PC-3 (cell line): ENCODE measurements around the gene TAF1D. TPM values are rescaled to one million over a fixed set of nuclear protein-coding genes. Genes with fewer than 3 reads are reported as not detected.

Source experiments
- ATAC-seq: fragments of 200-7000 bp; cut with Tn5 transposase; 2 replicates; pipeline ENCODE4 v1.9.1; 2020; ENCODE audit warnings: mild to moderate bottlenecking, moderate library complexity
- BruUV-seq: library from RNA; stranded (reverse); fragments of 400-500 nt; replicated peaks from 2 replicates; lab custom pipeline; 2021; lab: Mats Ljungman, UMichigan
- CTCF ChIA-PET: fragments of 300-600 bp; sonication (Branson Sonifier 250); formaldehyde crosslinking; loops from one replicate; lab custom pipeline; 2022; ENCODE audit warnings: antibody characterized with exemption; lab: Charles Lee
- POLR2A ChIA-PET: fragments of 300-600 bp; sonication (Branson Sonifier 250); formaldehyde crosslinking; loops from one replicate; lab custom pipeline; 2022; ENCODE audit warnings: antibody characterized with exemption; ENCODE audit not compliant: unreplicated experiment; lab: Charles Lee
- DNase-seq: peaks from one replicate; pipeline ENCODE4 v3.0.0-alpha.2; 2015
- H2AFZ ChIP-seq: fragments of 300-600 bp; sonication (generic); 2 replicates; pipeline ENCODE4 v1.6.0; 2016; ENCODE audit warnings: antibody characterized with exemption, low read length
- H3F3A ChIP-seq: fragments of 300-600 bp; sonication (generic); one replicate; pipeline ENCODE4 v1.6.0; 2017; ENCODE audit warnings: antibody characterized with exemption, low read length, control low read depth, mild to moderate bottlenecking; ENCODE audit not compliant: unreplicated experiment
- H3K27ac ChIP-seq: fragments of 300-600 bp; sonication (generic); 2 replicates; pipeline ENCODE4 v1.5.1; 2016; ENCODE audit warnings: mild to moderate bottlenecking, low read length
- H3K27me3 ChIP-seq: fragments of 300-600 bp; sonication (generic); 2 replicates; pipeline ENCODE4 v1.6.1; 2016; ENCODE audit warnings: low read length, mixed read lengths
- H3K36me3 ChIP-seq: fragments of 300-600 bp; sonication (generic); 2 replicates; pipeline ENCODE4 v1.6.1; 2016; ENCODE audit warnings: low read depth, mixed run types, low read length, mixed read lengths
- H3K4me1 ChIP-seq: fragments of 300-600 bp; sonication (generic); 2 replicates; pipeline ENCODE4 v1.5.1; 2016; ENCODE audit warnings: low read length; ENCODE audit not compliant: insufficient read depth
- H3K4me2 ChIP-seq: fragments of 300-600 bp; sonication (generic); 2 replicates; pipeline ENCODE4 v1.6.0; 2016; ENCODE audit warnings: low read length
- H3K4me3 ChIP-seq: fragments of 300-600 bp; sonication (generic); 2 replicates; pipeline ENCODE4 v1.5.1; 2016; ENCODE audit warnings: mild to moderate bottlenecking, low read length, mixed read lengths
- H3K79me2 ChIP-seq: fragments of 300-600 bp; sonication (generic); 2 replicates; pipeline ENCODE4 v1.6.1; 2017; ENCODE audit warnings: low read length, mixed read lengths
- H3K9ac ChIP-seq: fragments of 300-600 bp; sonication (generic); 2 replicates; pipeline ENCODE4 v1.6.0; 2016; ENCODE audit warnings: mild to moderate bottlenecking, low read length
- H3K9me2 ChIP-seq: fragments of 300-600 bp; sonication (generic); replicated peaks from 2 replicates; pipeline ENCODE4 v1.6.1; 2016; ENCODE audit warnings: mixed run types, low read length, mixed read lengths
- H3K9me3 ChIP-seq: fragments of 300-600 bp; sonication (generic); 2 replicates; pipeline ENCODE4 v1.6.1; 2016; ENCODE audit warnings: low read length, mixed read lengths
- H4K20me1 ChIP-seq: fragments of 300-600 bp; sonication (generic); 2 replicates; pipeline ENCODE4 v1.6.1; 2016; ENCODE audit warnings: low read length, mixed read lengths
- CTCF ChIP-seq: fragments of 300-600 bp; sonication (generic); conservative IDR thresholded peaks from 2 replicates; pipeline ENCODE4 v1.5.1; 2017; ENCODE audit warnings: antibody characterized with exemption, low read depth, mild to moderate bottlenecking, low read length
- EZH2 ChIP-seq: fragments of 300-600 bp; sonication (generic); IDR thresholded peaks from one replicate; pipeline ENCODE4 v1.6.1; 2017; ENCODE audit warnings: antibody characterized with exemption, mild to moderate bottlenecking, low read length; ENCODE audit not compliant: unreplicated experiment
- EZH2phosphoT487 ChIP-seq: fragments of 300-600 bp; sonication (generic); IDR thresholded peaks from 2 replicates; pipeline ENCODE4 v1.6.1; 2018; ENCODE audit warnings: mild to moderate bottlenecking, antibody characterized with exemption, low read length, borderline replicate concordance
- intact Hi-C: fragments of 100-400 bp; cut with micrococcal nuclease; formaldehyde crosslinking; loops from 2 replicates; pipeline ENCODE4 v1.9.0; 2023
- total RNA-seq: library from RNA; depleted of rRNA; stranded (reverse); fragments of >200 nt; gene quantifications from 2 replicates; pipeline ENCODE4 v1.2.3, GENCODE V29; 2014

The TAF1D gene
- total RNA-seq, 1 experiment from 2014 or later = 135 TPM

- Histone ChIP-seq H3K27me3 (no peaks in the 10 kb centered on the region), H3K4me2 (peak overlapping the region; percentile 95), H3K4me1 (peaks cover 35% of the 10 kb centered on the region), H4K20me1 (peaks cover 47% of the 10 kb centered on the region), H3K36me3 (peaks cover 47% of the 10 kb centered on the region), H3K27ac (peak overlapping the region; percentile 75), H3K4me3 (peak overlapping the region; percentile 96), H3K9me3 (no peaks in the 10 kb centered on the region), H3K9ac (peak overlapping the region; percentile 99), H3K9me2 (no peaks in the 10 kb centered on the region), H2AFZ (peak overlapping the region; percentile 20), H3F3A (peaks cover 30% of the 10 kb centered on the region), H3K79me2 (peaks cover 82% of the 10 kb centered on the region)
- POLR2A ChIA-PET = interaction anchor here (0.6 to 1.5 kb wide), 6 partner anchors 12 to 1606 kb away, joined by 3 to 23 read pairs (median 6); partner anchors contain the start of gene MED17
- DNase-seq = peak; percentile 63
- peak; percentile 20; the same call in 1 of the 2 replicates for TF ChIP-seq CTCF
- no peak for TF ChIP-seq EZH2phosphoT487
- TF ChIP-seq EZH2 = no peak
- CTCF ChIA-PET = interaction anchor here (0.6 kb wide), 1 partner anchor 865 kb away, joined by 3 read pairs; no protein-coding TSS in a partner anchor
- peak; percentile 27 for ATAC-seq
- intact Hi-C loops = loop anchor here (1.0 to 2.0 kb wide), 3 partner anchors 26 to 110 kb away; partner anchors contain the start of genes MED17 and VSTM5
- no TSS peak for BruUV-seq
These were observed 583 bp downstream of the TAF1D start for GRCh38 chr11:93740730-93741093.

- no peak for ATAC-seq
- Histone ChIP-seq H3K4me2 (peak overlapping the region; percentile 95), H2AFZ (no peak overlapping the region), H3K4me1 (peaks cover 35% of the 10 kb centered on the region), H3K9me3 (no peaks in the 10 kb centered on the region), H3K4me3 (peak overlapping the region; percentile 96), H3K9me2 (no peaks in the 10 kb centered on the region), H3K79me2 (peaks cover 87% of the 10 kb centered on the region), H3K9ac (peak overlapping the region; percentile 99), H3K36me3 (peaks cover 52% of the 10 kb centered on the region), H3K27ac (peak overlapping the region; percentile 75), H3F3A (peaks cover 31% of the 10 kb centered on the region), H3K27me3 (no peaks in the 10 kb centered on the region), H4K20me1 (peaks cover 53% of the 10 kb centered on the region)
- intact Hi-C loops = loop anchor here (2.0 kb wide), 2 partner anchors 27 to 111 kb away; partner anchors contain the start of gene VSTM5
- BruUV-seq = no TSS peak
- no peak for TF ChIP-seq CTCF
- TF ChIP-seq EZH2phosphoT487 = no peak
- no peak for TF ChIP-seq EZH2
- peak; percentile 67 for DNase-seq
- POLR2A ChIA-PET = interaction anchor here (0.5 to 0.9 kb wide), 5 partner anchors 12 to 1607 kb away, joined by 3 to 23 read pairs (median 5); partner anchors contain the start of gene MED17
- CTCF ChIA-PET = interaction anchor here (0.6 kb wide), 1 partner anchor 866 kb away, joined by 3 read pairs; no protein-coding TSS in a partner anchor
These were observed 1.1 kb downstream of the TAF1D start for GRCh38 chr11:93740031-93740729.
